Umbilical cord (tissue), 2 donors: ENCODE measurements around the gene PREX1. TPM values are rescaled to one million over a fixed set of nuclear protein-coding genes. Genes with fewer than 3 reads are reported as not detected.

ENCODE experiments used
- DNase-seq: peaks from one replicate; pipeline ENCODE4 v3.0.0-alpha.2; 2015; ENCODE audit warnings: low spot score
- total RNA-seq: library from RNA; depleted of rRNA; stranded (reverse); fragments of >200 nt; gene quantifications from one replicate; pipeline ENCODE4 v1.2.3, GENCODE V29; 2014; ENCODE audit warnings: low replicate concordance; ENCODE audit not compliant: insufficient read depth

Gene PREX1
- total RNA-seq, 1 donor from 2014 or later, result 6.5 TPM

GRCh38 chr20:48718786-48719578, 108.8 kb downstream of the PREX1 start:
- DNase-seq, result no peak

GRCh38 chr20:48717680-48718223, 110.0 kb downstream of the PREX1 start:
- no peak for DNase-seq

GRCh38 chr20:48717095-48717672, 110.6 kb downstream of the PREX1 start:
- DNase-seq, result no peak

GRCh38 chr20:48716541-48716940, 111.3 kb downstream of the PREX1 start:
- no peak for DNase-seq

- DNase-seq, result no peak
Measured at GRCh38 chr20:48716086-48716485, 111.7 kb downstream of the PREX1 start.

GRCh38 chr20:48714764-48715163, 113.0 kb downstream of the PREX1 start:
- DNase-seq, result no peak

GRCh38 chr20:48711696-48712464, 115.9 kb downstream of the PREX1 start:
- DNase-seq, result no peak

GRCh38 chr20:48711044-48711428, 116.8 kb downstream of the PREX1 start:
- no peak for DNase-seq

- no peak for DNase-seq
Measured at GRCh38 chr20:48710341-48711043, 117.3 kb downstream of the PREX1 start.

GRCh38 chr20:48709744-48710143, 118.1 kb downstream of the PREX1 start:
- no peak for DNase-seq

- no peak for DNase-seq
Measured at GRCh38 chr20:48709058-48709691, 118.6 kb downstream of the PREX1 start.

GRCh38 chr20:48708630-48709029, 119.2 kb downstream of the PREX1 start:
- no peak for DNase-seq

- no peak for DNase-seq
Measured at GRCh38 chr20:48708116-48708515, 119.7 kb downstream of the PREX1 start.

GRCh38 chr20:48706710-48707365, 121.0 kb downstream of the PREX1 start:
- no peak for DNase-seq

- DNase-seq, result no peak
Measured at GRCh38 chr20:48706116-48706656, 121.6 kb downstream of the PREX1 start.

GRCh38 chr20:48705240-48706115, 122.3 kb downstream of the PREX1 start:
- DNase-seq, result no peak

- no peak for DNase-seq
Measured at GRCh38 chr20:48704761-48705160, 123.0 kb downstream of the PREX1 start.

- no peak for DNase-seq
Measured at GRCh38 chr20:48703511-48704219, 124.1 kb downstream of the PREX1 start.

- no peak for DNase-seq
Measured at GRCh38 chr20:48703107-48703506, 124.7 kb downstream of the PREX1 start.
